ENCODE measurements around the gene ERH. TPM values are rescaled to one million over a fixed set of nuclear protein-coding genes. Genes with fewer than 3 reads are reported as not detected.

ERH gene
- total RNA-seq, 4 donors from 2014 or later: 62.4 to 70.9 (median 68.8) TPM

- DNase-seq (ENCODE audit: low spot score) (no peak), ATAC-seq (ENCODE audit: low FRiP score) (no peak)
- no peak for TF ChIP-seq CTCF (IDR thresholded peaks at IDR 0.05)
Observed at GRCh38 chr14:69351911-69352310, 46.2 kb downstream of the ERH start.

- DNase-seq (ENCODE audit: low spot score) (no peak), ATAC-seq (ENCODE audit: low FRiP score) (no peak)
- TF ChIP-seq CTCF (IDR thresholded peaks at IDR 0.05): no peak
Observed at GRCh38 chr14:69351385-69351784, 46.7 kb downstream of the ERH start.

- DNase-seq (ENCODE audit: low spot score): no peak
- ATAC-seq (ENCODE audit: low FRiP score): no peak
- TF ChIP-seq CTCF (IDR thresholded peaks at IDR 0.05): no peak
Observed at GRCh38 chr14:69350892-69351291, 47.2 kb downstream of the ERH start.

GRCh38 chr14:69349091-69349777 lies 48.9 kb downstream of the ERH start:
- TF ChIP-seq CTCF (IDR thresholded peaks at IDR 0.05): no peak
- no peak for DNase-seq (ENCODE audit: low spot score)
- ATAC-seq (ENCODE audit: low FRiP score): no peak

GRCh38 chr14:69346710-69347109 lies 51.4 kb downstream of the ERH start:
- DNase-seq (ENCODE audit: low spot score): no peak
- TF ChIP-seq CTCF (IDR thresholded peaks at IDR 0.05): no peak
- no peak for ATAC-seq (ENCODE audit: low FRiP score)

- ATAC-seq (ENCODE audit: low FRiP score) (no peak), DNase-seq (ENCODE audit: low spot score) (no peak)
- no peak for TF ChIP-seq CTCF (IDR thresholded peaks at IDR 0.05)
Observed at GRCh38 chr14:69345402-69345801, 52.7 kb downstream of the ERH start.

- DNase-seq (ENCODE audit: low spot score): no peak
- no peak for TF ChIP-seq CTCF (IDR thresholded peaks at IDR 0.05)
- ATAC-seq (ENCODE audit: low FRiP score): no peak
Observed at GRCh38 chr14:69344171-69344570, 53.9 kb downstream of the ERH start.
